GDM1 (cell line): Measurements from ENCODE around the gene PALD1.

Source experiments
- DNase-seq: peaks from one replicate; lab custom pipeline; 2025; lab: John Stamatoyannopoulos, UW

The PALD1 gene

GRCh38 chr10:70457759-70458305, 20.7 kb upstream of the PALD1 start:
- no peak for DNase-seq

- no peak for DNase-seq
These were observed 20.1 kb upstream of the PALD1 start for GRCh38 chr10:70458329-70459060.

- DNase-seq = no peak
These were observed 19.4 kb upstream of the PALD1 start for GRCh38 chr10:70459061-70459773.

- no peak for DNase-seq
These were observed 18.6 kb upstream of the PALD1 start for GRCh38 chr10:70459774-70460490.

GRCh38 chr10:70461397-70462348, 16.9 kb upstream of the PALD1 start:
- DNase-seq = peak; percentile 36

- DNase-seq = no peak
These were observed 16.1 kb upstream of the PALD1 start for GRCh38 chr10:70462349-70462984.

GRCh38 chr10:70465278-70465677, 13.3 kb upstream of the PALD1 start:
- DNase-seq = no peak

- DNase-seq = no peak
These were observed 12.7 kb upstream of the PALD1 start for GRCh38 chr10:70465832-70466231.

GRCh38 chr10:70466951-70467350, 11.6 kb upstream of the PALD1 start:
- no peak for DNase-seq

- no peak for DNase-seq
These were observed 5.6 kb upstream of the PALD1 start for GRCh38 chr10:70472799-70473454.

- no peak for DNase-seq
These were observed 3.8 kb upstream of the PALD1 start for GRCh38 chr10:70474780-70475179.

- DNase-seq = no peak
These were observed 2.9 kb upstream of the PALD1 start for GRCh38 chr10:70475661-70476060.

- DNase-seq = no peak
These were observed 2.1 kb upstream of the PALD1 start for GRCh38 chr10:70476249-70477035.

GRCh38 chr10:70477661-70478162, 855 bp upstream of the PALD1 start:
- peak; percentile 24 for DNase-seq

GRCh38 chr10:70479165-70479581, 606 bp downstream of the PALD1 start:
- DNase-seq = no peak

GRCh38 chr10:70479626-70480238, 1.2 kb downstream of the PALD1 start:
- no peak for DNase-seq

- peak; percentile 64 for DNase-seq
These were observed 1.8 kb downstream of the PALD1 start for GRCh38 chr10:70480239-70480861.

GRCh38 chr10:70481105-70481504, 2.5 kb downstream of the PALD1 start:
- no peak for DNase-seq
